HG03439 (cell line): ENCODE data around the gene RYR2.
"Not testable (repeated sequence)": the region's sequence is repeated elsewhere in the genome, so short reads cannot be mapped to it uniquely, and the experiment has no call there.

ENCODE experiments used
- ATAC-seq: cut with Tn5 transposase; IDR thresholded peaks from one replicate; pipeline ENCODE4 v1.9.1; 2021; ENCODE audit warnings: mild to moderate bottlenecking, moderate library complexity; ENCODE audit not compliant: unreplicated experiment

The RYR2 gene

GRCh38 chr1:237320890-237321289 lies 278.9 kb downstream of the RYR2 start:
- ATAC-seq = no peak

GRCh38 chr1:237324226-237324625 lies 282.2 kb downstream of the RYR2 start:
- no peak for ATAC-seq

GRCh38 chr1:237327061-237327460 lies 285.1 kb downstream of the RYR2 start:
- ATAC-seq = no peak

- ATAC-seq = no peak
These were observed 298.9 kb downstream of the RYR2 start for GRCh38 chr1:237340892-237341291.

GRCh38 chr1:237341391-237341790 lies 299.4 kb downstream of the RYR2 start:
- ATAC-seq = no peak

- no peak for ATAC-seq
These were observed 300.7 kb downstream of the RYR2 start for GRCh38 chr1:237342730-237343129.

- no peak for ATAC-seq
These were observed 310.8 kb downstream of the RYR2 start for GRCh38 chr1:237352747-237353146.

GRCh38 chr1:237353918-237354317 lies 311.9 kb downstream of the RYR2 start:
- no peak for ATAC-seq

GRCh38 chr1:237355022-237355421 lies 313.0 kb downstream of the RYR2 start:
- ATAC-seq = no peak

- no peak for ATAC-seq
These were observed 316.6 kb downstream of the RYR2 start for GRCh38 chr1:237358555-237358954.

- ATAC-seq = no peak
These were observed 325.8 kb downstream of the RYR2 start for GRCh38 chr1:237367758-237368157.

- not testable (repeated sequence) for ATAC-seq
These were observed 329.5 kb downstream of the RYR2 start for GRCh38 chr1:237371477-237371876.

- ATAC-seq = no peak
These were observed 341.8 kb downstream of the RYR2 start for GRCh38 chr1:237383791-237384190.

- no peak for ATAC-seq
These were observed 342.2 kb downstream of the RYR2 start for GRCh38 chr1:237384213-237384612.

- no peak for ATAC-seq
These were observed 344.6 kb downstream of the RYR2 start for GRCh38 chr1:237386362-237387143.

- no peak for ATAC-seq
These were observed 345.1 kb downstream of the RYR2 start for GRCh38 chr1:237387144-237387505.

- ATAC-seq = no peak
These were observed 348.8 kb downstream of the RYR2 start for GRCh38 chr1:237390823-237391222.

GRCh38 chr1:237393632-237394031 lies 351.6 kb downstream of the RYR2 start:
- ATAC-seq = no peak

- ATAC-seq = no peak
These were observed 352.3 kb downstream of the RYR2 start for GRCh38 chr1:237394281-237394680.

- no peak for ATAC-seq
These were observed 354.4 kb downstream of the RYR2 start for GRCh38 chr1:237396426-237396825.

GRCh38 chr1:237398751-237399150 lies 356.8 kb downstream of the RYR2 start:
- ATAC-seq = no peak

GRCh38 chr1:237405912-237406311 lies 363.9 kb downstream of the RYR2 start:
- no peak for ATAC-seq

- ATAC-seq = no peak
These were observed 369.6 kb downstream of the RYR2 start for GRCh38 chr1:237411621-237412020.
